NCI-H1092 (cell line): ENCODE data around the gene SUB1.
A peak's percentile ranks its signal among the peaks of the same experiment; 100 is the strongest.
"Not testable (repeated sequence)": the region's sequence is repeated elsewhere in the genome, so short reads cannot be mapped to it uniquely, and the experiment has no call there.

Experiments
- DNase-seq: peaks from one replicate; lab custom pipeline; 2025; lab: John Stamatoyannopoulos, UW

Gene SUB1

GRCh38 chr5:32585446-32586275 is at the start of gene SUB1:
Gene SUB1 (plus strand): TSS chr5:32585557. CDS start chr5:32588513, 2,956 bp downstream.
- DNase-seq: peak; percentile 86

GRCh38 chr5:32536246-32536645 is 49.1 kb upstream of the SUB1 start:
- no peak for DNase-seq

DNA sequence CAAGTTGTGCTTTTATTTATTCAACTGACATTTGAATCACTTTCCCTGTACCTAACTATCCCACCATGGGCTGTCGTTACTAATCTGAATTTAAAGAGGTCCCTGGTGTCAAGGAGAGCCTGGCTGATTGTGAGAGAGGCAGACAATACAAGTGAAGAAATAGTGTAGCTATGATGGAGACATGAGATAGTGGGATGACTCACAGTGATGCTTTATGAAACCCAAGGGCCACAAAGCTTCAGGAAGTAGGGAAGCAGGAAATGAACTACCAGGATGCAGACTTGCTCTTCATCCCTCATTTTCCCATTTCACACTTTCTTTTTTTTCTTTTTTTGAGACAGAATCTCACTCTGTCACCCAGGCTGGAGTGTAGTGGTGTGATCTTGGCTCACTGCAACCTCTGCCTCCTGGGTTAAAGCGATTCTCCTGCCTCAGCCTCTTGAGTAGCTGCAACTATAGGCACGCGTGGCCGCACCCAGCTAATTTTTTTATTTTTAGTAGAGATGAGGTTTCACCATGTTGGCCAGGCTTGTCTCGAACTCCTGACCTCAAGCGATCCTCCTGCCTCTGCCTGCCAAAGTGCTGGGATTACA is 47.8 kb upstream of the SUB1 start:
- DNase-seq: not testable (repeated sequence)

- DNase-seq: no peak
These were observed 47.3 kb upstream of the SUB1 start for GRCh38 chr5:32538031-32538547.

- no peak for DNase-seq
These were observed 45.1 kb upstream of the SUB1 start for GRCh38 chr5:32539981-32540845.

GRCh38 chr5:32541241-32541640 is 44.1 kb upstream of the SUB1 start:
- DNase-seq: no peak

DNA sequence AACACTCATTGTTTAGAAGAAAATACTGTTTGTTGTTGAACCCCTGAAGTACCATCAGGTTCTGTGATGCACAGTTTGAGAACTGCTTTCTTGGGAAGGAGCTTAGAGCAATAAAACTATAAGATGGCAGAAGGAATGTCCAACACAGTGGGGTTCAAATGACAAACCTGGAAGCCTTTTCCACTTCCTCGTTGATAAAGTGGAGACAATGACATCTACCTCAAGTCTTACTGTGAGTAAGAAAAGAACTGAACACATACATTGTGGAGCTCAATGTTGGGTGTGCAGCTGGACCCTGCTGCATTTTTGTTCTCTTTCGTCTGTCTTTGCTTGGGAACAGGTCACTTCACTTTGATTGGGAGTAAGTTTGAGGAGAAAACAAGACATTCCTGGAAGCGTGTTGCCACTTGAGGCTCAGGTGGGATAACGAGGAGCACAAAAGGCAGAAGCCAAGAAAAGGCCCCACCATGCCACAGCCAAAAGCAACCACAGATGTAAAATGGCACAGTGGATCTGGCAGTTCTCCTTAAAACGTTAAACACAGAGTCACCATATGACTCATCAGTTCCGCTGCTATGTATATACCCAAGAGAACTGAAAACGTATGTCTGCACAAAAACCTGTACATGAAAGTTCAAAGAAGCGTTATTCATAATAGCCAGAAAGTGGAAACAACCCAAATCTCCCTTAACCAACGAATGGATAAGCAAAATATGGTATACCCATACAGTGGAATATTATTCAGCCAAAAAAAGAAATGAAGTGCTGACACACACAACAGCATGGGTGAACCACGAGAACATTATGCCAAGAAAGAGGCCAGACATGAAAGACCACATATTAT is 42.9 kb upstream of the SUB1 start:
- DNase-seq: no peak

DNA sequence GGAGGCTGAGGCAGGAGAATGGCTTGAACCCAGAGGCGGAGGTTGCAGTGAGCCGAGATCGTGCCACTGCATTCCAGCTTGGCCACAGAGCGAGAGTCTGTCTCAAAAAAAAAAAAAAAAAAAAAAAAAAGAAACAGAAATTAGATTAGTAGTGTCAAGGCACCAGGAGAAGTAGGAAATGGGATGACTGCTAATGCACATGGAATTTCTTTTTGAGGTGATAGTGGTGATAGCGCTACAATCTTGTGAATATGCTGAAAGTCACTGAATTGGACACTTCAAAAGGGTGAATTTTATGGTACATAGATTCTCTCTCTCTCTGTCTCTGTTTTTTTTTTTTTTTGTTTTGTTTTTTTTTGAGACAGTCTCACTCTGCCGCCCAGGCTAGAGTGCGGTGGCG is 42.1 kb upstream of the SUB1 start:
- DNase-seq: no peak

DNA sequence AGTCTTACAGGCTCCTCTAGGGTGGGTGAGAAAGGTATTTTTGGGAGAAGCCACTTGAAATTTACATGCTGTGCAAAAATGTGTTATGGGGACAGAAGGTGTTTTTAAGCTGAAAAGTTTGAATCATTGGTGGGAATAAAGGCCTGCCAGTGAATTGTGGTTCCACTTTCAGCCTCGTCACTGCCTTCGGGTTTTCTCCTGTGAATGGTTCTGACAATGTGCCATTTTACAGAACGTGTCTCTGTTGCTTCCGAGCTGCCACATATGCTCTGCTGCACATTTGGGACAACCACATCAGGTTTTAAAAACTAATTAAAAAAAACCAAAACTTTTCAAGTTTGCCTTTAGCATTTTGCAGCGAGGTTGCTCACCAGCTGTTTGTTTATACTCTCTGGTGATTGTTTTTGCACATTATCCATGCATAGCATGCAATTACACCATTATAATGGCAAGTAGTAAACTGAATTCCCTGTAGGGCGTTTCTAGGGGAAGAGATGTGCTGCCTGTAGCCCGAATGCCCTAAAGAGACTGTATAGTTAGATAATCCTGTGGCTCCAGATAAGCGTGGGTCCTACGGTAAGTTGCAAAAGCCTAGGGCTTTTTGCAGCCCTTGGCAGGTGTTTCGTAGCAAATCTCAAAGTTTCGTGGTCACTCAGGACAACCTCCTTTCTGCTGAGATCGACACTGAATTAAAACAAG is 40.1 kb upstream of the SUB1 start:
- no peak for DNase-seq

DNA sequence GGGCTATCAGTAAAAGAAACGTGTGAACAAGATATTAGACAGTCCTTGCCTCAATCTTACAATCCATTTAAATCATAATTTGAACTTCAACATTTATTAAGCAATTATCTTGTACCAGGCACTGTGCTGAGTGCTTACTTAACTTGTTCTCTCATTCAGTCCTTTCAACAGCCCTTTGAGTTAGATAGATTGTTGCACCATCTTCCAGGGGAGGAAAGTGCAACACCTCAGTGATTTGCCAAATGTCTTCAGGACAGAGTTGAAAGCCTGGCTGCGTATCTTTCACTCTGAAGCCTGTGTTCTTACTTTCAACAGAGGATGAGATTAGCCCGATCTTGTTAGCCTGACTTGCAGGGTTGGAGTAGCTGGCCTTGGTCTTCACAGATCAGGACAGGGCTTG is 34.2 kb upstream of the SUB1 start:
- DNase-seq: no peak

DNA sequence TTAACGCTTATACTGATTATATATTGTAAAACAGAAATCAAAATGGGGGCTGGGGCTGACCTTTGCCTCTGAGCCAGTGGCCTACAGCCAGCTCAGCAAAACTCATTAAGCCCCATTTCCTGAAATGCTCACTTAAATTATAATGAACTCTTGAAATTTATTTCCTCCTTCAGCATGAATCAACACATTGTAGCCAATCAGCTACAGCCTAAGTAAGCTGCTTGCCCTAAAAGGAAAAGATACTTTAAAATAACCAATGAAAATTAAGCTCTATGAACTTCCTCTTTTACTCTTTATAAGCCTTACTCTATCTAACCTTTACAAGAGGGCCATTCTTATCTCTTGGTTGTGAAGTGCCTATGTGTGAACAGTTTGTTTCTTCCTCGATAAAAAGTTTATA is 33.5 kb upstream of the SUB1 start:
- no peak for DNase-seq

DNA sequence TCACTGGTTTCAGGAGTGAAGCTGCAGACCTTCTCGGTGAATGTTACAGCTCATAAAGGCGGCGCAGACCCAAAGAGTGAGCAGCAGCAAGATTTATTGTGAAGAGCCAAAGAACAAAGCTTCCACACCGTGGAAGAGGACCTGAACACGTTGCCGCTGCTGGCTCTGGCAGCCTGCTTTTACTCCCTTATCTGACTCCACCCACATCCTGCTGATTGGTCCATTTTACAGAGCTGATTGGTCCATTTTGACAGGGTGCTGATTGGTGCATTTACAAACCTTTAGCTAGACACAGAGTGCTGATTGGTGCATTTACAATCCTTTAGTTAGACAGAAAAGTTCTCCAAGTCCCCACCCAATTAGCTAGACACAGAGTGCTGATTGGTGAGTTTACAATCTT is 32.9 kb upstream of the SUB1 start:
- DNase-seq: not testable (repeated sequence)

- no peak for DNase-seq
These were observed 32.4 kb upstream of the SUB1 start for GRCh38 chr5:32552936-32553335.

- DNase-seq: not testable (repeated sequence)
These were observed 31.1 kb upstream of the SUB1 start for GRCh38 chr5:32554181-32554780.

DNA sequence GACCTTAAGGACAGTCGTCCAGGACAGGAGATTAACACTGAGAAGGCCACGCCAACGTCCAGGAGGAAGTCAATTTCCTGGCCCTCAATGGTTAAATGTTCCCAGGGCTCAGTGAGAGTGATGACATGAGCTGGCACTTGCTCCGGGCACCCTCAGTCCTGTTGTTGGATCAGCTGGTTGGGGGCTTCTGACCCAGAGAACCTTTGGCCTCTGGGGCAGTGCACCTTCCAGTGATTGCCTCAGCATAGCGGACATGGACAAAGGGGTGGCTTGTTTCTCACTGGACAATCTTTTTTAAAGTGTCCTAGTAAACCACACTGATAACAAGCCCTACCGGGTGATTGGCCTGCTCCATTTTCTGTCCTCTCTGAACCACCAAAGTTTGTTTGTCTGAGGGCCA is 28.8 kb upstream of the SUB1 start:
- not testable (repeated sequence) for DNase-seq

DNA sequence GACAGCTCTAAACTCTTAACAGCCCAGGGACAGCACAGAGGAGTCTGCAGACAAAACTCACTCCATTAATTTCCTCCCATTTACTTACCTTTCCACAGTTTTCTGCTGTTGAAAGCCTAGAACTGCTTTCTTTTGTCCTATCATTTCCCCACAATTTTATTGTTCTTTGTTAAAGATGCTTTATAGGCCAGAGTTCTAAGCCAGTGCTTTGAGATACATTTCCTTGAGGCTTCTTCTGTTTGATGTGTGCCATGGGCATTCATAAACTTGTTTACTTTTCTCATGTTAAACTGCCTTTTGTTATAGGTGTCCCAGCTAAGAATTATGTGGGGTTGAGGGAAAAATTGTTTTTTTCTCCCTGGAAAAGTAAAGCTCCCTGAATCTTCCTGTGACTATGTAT is 25.9 kb upstream of the SUB1 start:
- DNase-seq: no peak

DNA sequence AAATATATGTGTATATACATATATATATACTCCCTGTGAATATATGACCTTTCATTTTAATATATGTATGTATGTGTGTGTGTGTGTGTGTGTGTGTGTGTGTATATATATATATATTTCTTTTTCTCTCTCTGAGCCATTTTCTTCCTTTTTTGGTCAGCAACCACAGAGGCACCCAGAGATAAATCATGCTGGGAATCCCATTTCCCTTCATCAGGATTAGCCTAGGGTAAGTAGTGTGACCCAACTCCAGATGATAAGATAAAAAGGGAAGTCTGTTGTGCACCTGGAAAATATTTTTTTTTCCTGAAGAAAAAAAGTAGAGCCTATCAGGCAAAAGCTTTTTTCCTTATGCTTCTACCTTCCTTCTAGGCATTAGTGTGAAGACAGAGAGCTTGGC is 25.4 kb upstream of the SUB1 start:
- no peak for DNase-seq

- DNase-seq: no peak
These were observed 23.3 kb upstream of the SUB1 start for GRCh38 chr5:32562056-32562455.

DNA sequence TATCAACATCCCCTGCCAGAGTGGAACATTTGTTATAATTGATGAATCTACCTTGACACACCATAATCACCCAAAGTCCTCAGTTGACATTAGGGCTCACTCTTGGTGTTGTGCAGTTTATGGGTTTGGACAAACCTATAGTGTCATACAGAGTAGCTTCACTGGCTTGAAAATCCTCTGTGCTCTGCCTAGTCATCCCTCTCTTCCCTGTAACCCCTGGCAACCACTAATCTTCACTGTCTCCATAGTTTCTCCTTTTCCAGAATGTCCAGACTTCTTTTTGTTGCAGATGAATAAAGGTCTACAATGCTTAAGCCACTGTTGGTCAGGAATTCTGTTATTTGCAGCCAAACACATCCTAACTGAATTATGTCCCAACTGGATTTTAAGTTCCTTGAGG is 22.5 kb upstream of the SUB1 start:
- DNase-seq: no peak

- no peak for DNase-seq
These were observed 21.7 kb upstream of the SUB1 start for GRCh38 chr5:32563614-32564013.

- DNase-seq: no peak
These were observed 20.2 kb upstream of the SUB1 start for GRCh38 chr5:32565145-32565544.
